ENCODE measurements around the gene ABLIM3.

GRCh38 chr5:149217803-149218155, 76.5 kb downstream of the ABLIM3 start:
- TF ChIP-seq CTCF (conservative IDR thresholded peaks at IDR 0.05; ENCODE audit: low read depth in 2 of 2): no peak
- TF ChIP-seq POLR2AphosphoS5 (IDR thresholded peaks at IDR 0.05; ENCODE audit: low read depth): no peak
- no peak for TF ChIP-seq EZH2phosphoT487 (IDR thresholded peaks at IDR 0.05; ENCODE audit: unreplicated experiment)
- TF ChIP-seq, protein P1, sequence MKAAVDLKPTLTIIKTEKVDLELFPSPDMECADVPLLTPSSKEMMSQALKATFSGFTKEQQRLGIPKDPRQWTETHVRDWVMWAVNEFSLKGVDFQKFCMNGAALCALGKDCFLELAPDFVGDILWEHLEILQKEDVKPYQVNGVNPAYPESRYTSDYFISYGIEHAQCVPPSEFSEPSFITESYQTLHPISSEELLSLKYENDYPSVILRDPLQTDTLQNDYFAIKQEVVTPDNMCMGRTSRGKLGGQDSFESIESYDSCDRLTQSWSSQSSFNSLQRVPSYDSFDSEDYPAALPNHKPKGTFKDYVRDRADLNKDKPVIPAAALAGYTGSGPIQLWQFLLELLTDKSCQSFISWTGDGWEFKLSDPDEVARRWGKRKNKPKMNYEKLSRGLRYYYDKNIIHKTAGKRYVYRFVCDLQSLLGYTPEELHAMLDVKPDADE (IDR thresholded peaks at IDR 0.05): no peak
- TF ChIP-seq EZH2 (IDR thresholded peaks at IDR 0.05; ENCODE audit: low read depth, unreplicated experiment): no peak
- no peak for TF ChIP-seq JUNB (IDR thresholded peaks at IDR 0.05; ENCODE audit: unreplicated experiment)
- no peak for TF ChIP-seq ZNF462 (CRISPR knock-in tag; IDR thresholded peaks at IDR 0.05)
- TF ChIP-seq ZNF331 (CRISPR knock-in tag; IDR thresholded peaks at IDR 0.05; ENCODE audit: low read depth): no peak
- no peak for TF ChIP-seq CREB1 (CRISPR knock-in tag; IDR thresholded peaks at IDR 0.05; ENCODE audit: low read depth)

Measured in GM23338 (cell line).